H9 (cell line): ENCODE measurements around the gene ENHO. TPM values are rescaled to one million over a fixed set of nuclear protein-coding genes. Genes with fewer than 3 reads are reported as not detected.

Experiments
- DNase-seq: peaks from one replicate; pipeline ENCODE4 v3.0.0-alpha.2; 2017
- H2AFZ ChIP-seq: one replicate; pipeline ENCODE4 v1.6.1; 2013; ENCODE audit warnings: mild to moderate bottlenecking, low read length, control low read depth, moderate library complexity
- H2AK5ac ChIP-seq: 2 replicates; pipeline ENCODE4 v1.6.1; 2013; ENCODE audit warnings: low read length, control low read depth, mixed read lengths; ENCODE audit not compliant: insufficient read length
- H2BK120ac ChIP-seq: one replicate; pipeline ENCODE4 v1.6.1; 2013; ENCODE audit warnings: low read depth, mild to moderate bottlenecking, low read length, control low read depth, inconsistent platforms; ENCODE audit not compliant: poor library complexity, severe bottlenecking
- H2BK12ac ChIP-seq: 2 replicates; pipeline ENCODE4 v1.6.1; 2013; ENCODE audit warnings: low read length, control low read depth, mixed read lengths, low read depth; ENCODE audit not compliant: insufficient read length
- H2BK15ac ChIP-seq: 2 replicates; pipeline ENCODE4 v1.6.1; 2013; ENCODE audit warnings: low read depth, low read length, control low read depth
- H2BK20ac ChIP-seq: one replicate; pipeline ENCODE4 v1.6.1; 2013; ENCODE audit warnings: low read depth, mild to moderate bottlenecking, low read length, control low read depth, inconsistent platforms; ENCODE audit not compliant: poor library complexity, severe bottlenecking
- H2BK5ac ChIP-seq: 2 replicates; pipeline ENCODE4 v1.6.1; 2013; ENCODE audit warnings: low read length, control low read depth, mixed read lengths; ENCODE audit not compliant: insufficient read length
- H3K14ac ChIP-seq: 2 replicates; pipeline ENCODE4 v1.6.1; 2013; ENCODE audit warnings: low read length, control low read depth; ENCODE audit not compliant: insufficient read depth
- H3K18ac ChIP-seq: 2 replicates; pipeline ENCODE4 v1.6.1; 2013; ENCODE audit warnings: low read depth, mild to moderate bottlenecking, mixed read lengths, low read length, control low read depth; ENCODE audit not compliant: insufficient read length
- H3K23ac ChIP-seq: 2 replicates; pipeline ENCODE4 v1.6.1; 2013; ENCODE audit warnings: low read length, control low read depth, mixed read lengths, low read depth; ENCODE audit not compliant: insufficient read length
- H3K23me2 ChIP-seq: 2 replicates; pipeline ENCODE4 v1.6.1; 2013; ENCODE audit warnings: low read depth, mild to moderate bottlenecking, mixed read lengths, low read length, control low read depth; ENCODE audit not compliant: insufficient read length, poor library complexity, severe bottlenecking
- H3K27ac ChIP-seq: 2 replicates; pipeline ENCODE4 v1.5.1; 2013; ENCODE audit warnings: low read length, control low read depth, mixed read lengths, low read depth; ENCODE audit not compliant: insufficient read length
- H3K27me3 ChIP-seq: 2 replicates; pipeline ENCODE4 v1.6.1; 2013; ENCODE audit warnings: low read length, control low read depth, inconsistent platforms; ENCODE audit not compliant: insufficient read depth
- H3K4ac ChIP-seq: 2 replicates; pipeline ENCODE4 v1.6.1; 2013; ENCODE audit warnings: low read depth, mild to moderate bottlenecking, control low read depth, inconsistent platforms, low read length, moderate library complexity
- H3K4me1 ChIP-seq: 2 replicates; pipeline ENCODE4 v1.6.1; 2013; ENCODE audit warnings: low read length, control low read depth, inconsistent platforms; ENCODE audit not compliant: insufficient read depth
- H3K4me2 ChIP-seq: 2 replicates; pipeline ENCODE4 v1.6.1; 2013; ENCODE audit warnings: low read length, control low read depth, mixed read lengths; ENCODE audit not compliant: insufficient read length, insufficient read depth
- H3K56ac ChIP-seq: 2 replicates; pipeline ENCODE4 v1.6.1; 2013; ENCODE audit warnings: low read depth, mild to moderate bottlenecking, mixed read lengths, low read length, control low read depth; ENCODE audit not compliant: insufficient read length
- H3K79me1 ChIP-seq: 2 replicates; pipeline ENCODE4 v1.6.1; 2013; ENCODE audit warnings: low read depth, mild to moderate bottlenecking, moderate library complexity, low read length, control low read depth, inconsistent platforms; ENCODE audit not compliant: insufficient read depth, poor library complexity, severe bottlenecking
- H3K79me2 ChIP-seq: 2 replicates; pipeline ENCODE4 v1.6.1; 2013; ENCODE audit warnings: low read length, control low read depth, inconsistent platforms; ENCODE audit not compliant: insufficient read depth
- H3K9ac ChIP-seq: 2 replicates; pipeline ENCODE4 v1.6.1; 2013; ENCODE audit warnings: low read length, control low read depth, mixed read lengths; ENCODE audit not compliant: insufficient read length; ENCODE audit errors: extremely low read depth
- H3K9me3 ChIP-seq: one replicate; pipeline ENCODE4 v1.6.1; 2013; ENCODE audit warnings: low read depth, low read length, inconsistent platforms; ENCODE audit not compliant: control insufficient read depth
- H3T11ph ChIP-seq: one replicate; pipeline ENCODE4 v1.6.1; 2013; ENCODE audit warnings: mild to moderate bottlenecking, low read length, control low read depth, inconsistent platforms
- H4K20me1 ChIP-seq: one replicate; pipeline ENCODE4 v1.6.1; 2013; ENCODE audit not compliant: control insufficient read depth, insufficient read length, insufficient read depth
- H4K5ac ChIP-seq: 2 replicates; pipeline ENCODE4 v1.6.1; 2013; ENCODE audit warnings: low read depth, mild to moderate bottlenecking, mixed read lengths, low read length, control low read depth; ENCODE audit not compliant: insufficient read length
- H4K8ac ChIP-seq: replicated peaks from 2 replicates; pipeline ENCODE4 v1.6.1; 2013; ENCODE audit warnings: low read length, control low read depth, mixed read lengths, low read depth; ENCODE audit not compliant: insufficient read length
- H4K91ac ChIP-seq: 2 replicates; pipeline ENCODE4 v1.6.1; 2013; ENCODE audit warnings: low read depth, mild to moderate bottlenecking, moderate library complexity, mixed read lengths, low read length, control low read depth; ENCODE audit not compliant: insufficient read length
- H3K27ac Mint-ChIP-seq, 3 experiments: 2 replicates in 2 of 3; 3 replicates in 1 of 3; pipeline ENCODE4 v1.8.0; 2020 to 2021; ENCODE audit warnings: mixed read lengths in 3 of 3, mild to moderate bottlenecking in 1 of 3, moderate library complexity in 1 of 3
- H3K27me3 Mint-ChIP-seq: 2 replicates; pipeline ENCODE4 v1.8.0; 2021; ENCODE audit warnings: low read depth, mild to moderate bottlenecking, moderate library complexity, mixed read lengths
- H3K36me3 Mint-ChIP-seq, 3 experiments: 2 replicates in 2 of 3; 3 replicates in 1 of 3; pipeline ENCODE4 v1.8.0; 2020 to 2021; ENCODE audit warnings: low read depth in 3 of 3, mixed read lengths in 3 of 3; ENCODE audit not compliant: insufficient read depth in 1 of 3
- H3K4me1 Mint-ChIP-seq, 2 experiments: 2 replicates each; pipeline ENCODE4 v1.8.0; 2020; ENCODE audit warnings: mixed read lengths in 2 of 2
- H3K4me3 Mint-ChIP-seq, 2 experiments: 2 replicates in 1 of 2; 3 replicates in 1 of 2; pipeline ENCODE4 v1.8.0; 2020 to 2021; ENCODE audit warnings: mild to moderate bottlenecking in 2 of 2, mixed read lengths in 2 of 2, moderate library complexity in 1 of 2
- H3K9me3 Mint-ChIP-seq, 2 experiments: 2 replicates in 1 of 2; 3 replicates in 1 of 2; pipeline ENCODE4 v1.8.0; 2020; ENCODE audit warnings: mild to moderate bottlenecking in 2 of 2, mixed read lengths in 2 of 2, moderate library complexity in 1 of 2
- WGBS: extraction: QIAGEN DNeasy Blood & Tissue Kit; methylation state at CpG from one replicate; pipeline ENCODE4 v1.1.7; 2013; ENCODE audit warnings: missing lambda C conversion rate, low lambda C conversion rate, mixed read lengths; ENCODE audit not compliant: insufficient read length; ENCODE audit errors: extremely low coverage; 5-methylcytosine and 5-hydroxymethylcytosine counted together
- total RNA-seq: library from RNA; stranded (reverse); gene quantifications from 2 replicates; pipeline ENCODE4 v1.2.1, GENCODE V29; 2021
- TF ChIP-seq, protein P1 (sequence below): fragments of 200-600 bp; sonication (generic); conservative IDR thresholded peaks from 3 replicates; pipeline ENCODE4 v1.8.0; 2021; ENCODE audit warnings: antibody characterized with exemption, mild to moderate bottlenecking

ENHO gene
- total RNA-seq, 1 experiment from 2014 or later: 14.5 TPM

- no peak overlapping the region for H4K5ac ChIP-seq
- no peaks in the 10 kb centered on the region; the same call in 1 of the 2 replicates for H3K27me3 ChIP-seq
- WGBS: no CpG with 5 or more reads among the region's 3 CpGs
Observed at GRCh38 chr9:34486572-34486971, 36.2 kb downstream of the ENHO start.

More at GRCh38 chr9:34486572-34486971, 36.2 kb downstream of the ENHO start:
- Mint-ChIP-seq H3K4me3 (no peak overlapping the region), H3K27me3 (peaks cover 30% of the 10 kb centered on the region), H3K4me1 (no peaks in the 10 kb centered on the region), H3K27ac (no peak overlapping the region), H3K9me3 (0 out of 5 replicates have a peak, but pooled peaks cover 0 to under 1% of the 10 kb centered on the region in 2 experiments), H3K36me3 (no peaks in the 10 kb centered on the region; a peak in 1 of 7 replicates)
- no peaks in the 10 kb centered on the region for H3K79me2 ChIP-seq
- H2BK20ac ChIP-seq: no peak overlapping the region
- H3K9me3 ChIP-seq: no peaks in the 10 kb centered on the region
- H3K27ac ChIP-seq: no peak overlapping the region
- no peak overlapping the region for H4K8ac ChIP-seq
- H3K23ac ChIP-seq: no peak overlapping the region
- H3K18ac ChIP-seq: no peak overlapping the region
- H3T11ph ChIP-seq: no peak overlapping the region
- H3K4me2 ChIP-seq: no peak overlapping the region
- no peak overlapping the region for H2BK15ac ChIP-seq
- no peak for DNase-seq
- no peak overlapping the region for H3K14ac ChIP-seq
- no peak overlapping the region for H4K91ac ChIP-seq
- H2BK120ac ChIP-seq: no peak overlapping the region
- no peak overlapping the region for H3K4ac ChIP-seq
- H4K20me1 ChIP-seq: no peaks in the 10 kb centered on the region
- H2AFZ ChIP-seq: no peak overlapping the region
- H3K79me1 ChIP-seq: no peaks in the 10 kb centered on the region
- TF ChIP-seq, protein P1, sequence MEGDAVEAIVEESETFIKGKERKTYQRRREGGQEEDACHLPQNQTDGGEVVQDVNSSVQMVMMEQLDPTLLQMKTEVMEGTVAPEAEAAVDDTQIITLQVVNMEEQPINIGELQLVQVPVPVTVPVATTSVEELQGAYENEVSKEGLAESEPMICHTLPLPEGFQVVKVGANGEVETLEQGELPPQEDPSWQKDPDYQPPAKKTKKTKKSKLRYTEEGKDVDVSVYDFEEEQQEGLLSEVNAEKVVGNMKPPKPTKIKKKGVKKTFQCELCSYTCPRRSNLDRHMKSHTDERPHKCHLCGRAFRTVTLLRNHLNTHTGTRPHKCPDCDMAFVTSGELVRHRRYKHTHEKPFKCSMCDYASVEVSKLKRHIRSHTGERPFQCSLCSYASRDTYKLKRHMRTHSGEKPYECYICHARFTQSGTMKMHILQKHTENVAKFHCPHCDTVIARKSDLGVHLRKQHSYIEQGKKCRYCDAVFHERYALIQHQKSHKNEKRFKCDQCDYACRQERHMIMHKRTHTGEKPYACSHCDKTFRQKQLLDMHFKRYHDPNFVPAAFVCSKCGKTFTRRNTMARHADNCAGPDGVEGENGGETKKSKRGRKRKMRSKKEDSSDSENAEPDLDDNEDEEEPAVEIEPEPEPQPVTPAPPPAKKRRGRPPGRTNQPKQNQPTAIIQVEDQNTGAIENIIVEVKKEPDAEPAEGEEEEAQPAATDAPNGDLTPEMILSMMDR: no peak
- H3K9ac ChIP-seq: no peak overlapping the region
- no peak overlapping the region for H2AK5ac ChIP-seq
- H3K4me1 ChIP-seq: no peaks in the 10 kb centered on the region
- no peak overlapping the region for H2BK5ac ChIP-seq
- no peaks in the 10 kb centered on the region for H3K23me2 ChIP-seq
- no peak overlapping the region for H2BK12ac ChIP-seq
- H3K56ac ChIP-seq: no peak overlapping the region
